Middle frontal gyrus (tissue), 1 donor: ENCODE results near the gene PPP2R5C.
A peak's percentile ranks its signal among the peaks of the same experiment; 100 is the strongest.

ENCODE experiments used
- DNase-seq: peaks from one replicate; pipeline ENCODE4 v3.0.0-alpha.2; 2015; ENCODE audit warnings: low spot score; ENCODE audit errors: extremely low spot score

The PPP2R5C gene

DNA sequence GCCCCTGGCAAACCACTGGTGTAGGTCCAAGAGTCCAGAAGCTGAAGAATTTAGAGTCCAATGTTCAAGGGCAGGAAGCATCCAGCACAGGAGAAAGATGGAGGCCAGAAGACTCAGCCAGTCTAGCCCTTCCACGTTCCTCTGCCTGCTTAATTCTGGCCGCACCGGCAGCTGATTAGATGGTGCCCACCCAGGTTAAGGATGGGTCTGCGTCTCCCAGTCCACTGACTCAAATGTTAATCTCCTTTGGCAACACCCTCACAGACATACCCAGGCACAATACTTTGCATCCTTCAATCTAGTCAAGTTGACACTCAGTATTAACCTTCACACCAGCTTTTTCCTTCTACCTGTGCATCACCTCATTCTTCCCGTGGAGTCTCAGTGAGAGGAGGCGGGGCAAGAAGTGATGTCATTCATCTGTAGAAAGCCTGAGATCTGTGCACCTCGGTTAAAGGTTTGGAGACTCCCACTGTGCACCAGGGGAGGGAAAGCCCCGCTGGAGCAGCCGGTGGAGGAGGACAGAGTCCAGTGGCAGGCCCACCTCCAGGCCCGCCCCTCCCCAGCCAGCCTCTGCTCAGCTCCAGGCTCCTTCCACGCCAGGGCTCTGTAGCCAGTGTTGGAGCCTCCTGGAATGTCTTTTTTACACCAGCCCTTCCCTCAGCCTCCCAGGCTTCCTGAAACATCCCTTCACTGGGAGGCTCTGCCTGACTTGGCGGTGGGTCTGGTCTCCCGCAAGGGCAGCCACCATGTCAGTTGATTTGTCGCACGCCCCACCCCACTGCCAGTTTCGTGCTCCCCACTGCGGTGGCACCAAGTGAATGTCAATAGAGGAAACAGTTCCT is 122.8 kb downstream of the PPP2R5C start:
- no peak for DNase-seq

DNA sequence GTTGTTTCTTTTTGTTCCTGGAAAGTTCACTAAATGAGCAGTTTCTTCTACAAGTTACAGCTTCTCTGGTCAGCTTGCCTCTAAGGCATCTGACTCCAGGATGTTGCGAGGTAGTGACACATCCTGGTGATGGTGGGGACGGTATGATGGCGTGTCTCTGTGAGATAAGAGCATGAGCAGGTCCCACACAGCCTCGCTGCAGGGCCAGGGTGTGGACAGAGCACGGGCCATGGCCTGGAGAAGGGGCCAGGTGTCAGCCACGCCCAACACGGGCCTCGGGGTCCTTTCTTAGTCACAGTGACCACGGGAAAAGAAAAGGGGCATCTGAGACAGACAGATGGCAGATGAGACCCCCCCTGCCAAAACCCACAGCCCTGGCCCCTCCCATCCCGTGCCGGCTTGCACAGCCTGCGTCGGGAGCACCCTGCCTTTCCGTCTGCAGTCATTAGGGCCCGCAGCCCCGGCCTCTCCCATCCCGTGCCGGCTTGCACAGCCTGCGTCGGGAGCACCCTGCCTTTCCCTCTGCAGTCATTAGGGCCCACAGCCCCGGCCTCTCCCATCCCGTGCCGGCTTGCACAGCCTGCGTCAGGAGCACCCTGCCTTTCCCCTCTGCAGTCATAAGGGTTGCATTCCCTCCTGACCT is 123.5 kb downstream of the PPP2R5C start:
- no peak for DNase-seq

DNA sequence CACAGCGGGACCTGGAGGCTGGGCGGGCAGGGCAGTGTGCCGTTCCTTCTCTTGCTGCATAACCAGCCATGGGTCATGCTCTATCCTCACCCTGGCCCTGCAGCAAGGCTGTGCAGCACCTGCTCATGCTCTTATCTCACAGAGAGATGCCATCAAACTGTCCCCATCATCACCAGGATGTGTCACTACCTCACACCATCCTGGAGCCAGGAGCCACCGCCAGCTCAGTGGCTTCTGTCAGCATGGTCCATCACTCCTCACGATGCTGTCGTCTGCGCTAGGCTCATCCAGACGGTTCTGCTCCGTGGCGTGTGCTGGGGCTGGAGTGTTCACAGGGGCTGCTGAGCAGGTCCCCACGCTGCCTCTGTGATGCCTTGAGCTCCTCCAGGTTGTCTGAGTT is 125.7 kb downstream of the PPP2R5C start:
- DNase-seq: no peak

DNA sequence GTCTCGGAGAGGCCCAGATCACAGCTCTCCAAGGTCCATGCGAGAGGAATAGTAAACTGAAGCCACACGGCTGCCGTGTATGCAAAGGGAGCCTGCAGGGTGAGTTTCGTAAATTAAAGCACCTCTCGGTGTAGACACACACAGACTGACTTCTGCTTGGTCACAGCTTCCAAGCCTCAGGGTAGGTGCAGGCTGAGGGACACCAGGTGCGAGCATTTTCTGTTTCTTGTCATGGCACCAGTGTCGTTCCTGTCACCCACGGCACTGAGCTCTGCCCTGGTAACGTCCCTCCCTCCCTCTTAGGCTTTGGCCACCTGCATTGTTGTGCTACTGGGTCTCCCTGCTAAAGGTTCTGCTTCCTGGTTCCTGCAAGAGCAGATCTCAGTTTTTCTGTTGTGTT is 126.7 kb downstream of the PPP2R5C start:
- DNase-seq: no peak

DNA sequence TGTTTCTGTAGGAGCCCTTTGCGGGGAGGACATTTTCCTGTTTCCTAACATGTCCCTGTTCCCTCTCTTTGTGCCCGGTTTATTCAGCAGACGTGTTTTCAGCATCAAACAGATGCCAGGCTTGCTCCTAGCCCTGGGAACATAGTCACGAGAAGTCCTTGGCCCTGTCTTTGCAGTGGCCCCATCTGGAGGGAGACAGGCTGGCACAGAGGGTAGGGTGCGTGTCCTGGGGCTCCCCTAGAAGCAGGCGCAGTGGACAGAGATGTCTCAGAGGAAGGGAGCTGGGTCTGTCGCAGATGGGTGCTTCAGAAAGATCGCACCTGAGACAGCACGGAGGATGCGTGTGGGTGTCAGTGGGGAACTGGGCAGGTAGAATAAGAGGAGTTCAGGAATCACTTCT is 127.9 kb downstream of the PPP2R5C start:
- no peak for DNase-seq

DNA sequence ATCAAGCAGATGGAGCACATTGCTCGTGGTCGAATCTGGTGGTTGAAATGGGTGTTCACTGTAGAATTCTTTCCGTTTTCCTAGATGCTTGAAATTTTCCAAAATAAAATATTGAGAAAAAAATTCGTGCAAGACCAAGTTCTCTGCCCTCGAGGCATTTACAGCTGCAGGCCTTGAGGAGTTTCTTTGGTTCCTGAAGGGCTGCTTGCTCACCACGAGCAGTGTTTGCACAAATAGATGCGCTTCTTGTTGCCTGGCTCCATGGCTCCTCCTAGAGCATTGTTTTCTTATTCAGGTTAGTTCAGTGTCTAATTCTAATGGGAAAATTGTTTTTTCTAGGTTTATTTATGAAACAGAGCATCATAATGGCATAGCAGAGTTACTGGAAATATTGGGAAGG is 128.4 kb downstream of the PPP2R5C start:
- DNase-seq: no peak

DNA sequence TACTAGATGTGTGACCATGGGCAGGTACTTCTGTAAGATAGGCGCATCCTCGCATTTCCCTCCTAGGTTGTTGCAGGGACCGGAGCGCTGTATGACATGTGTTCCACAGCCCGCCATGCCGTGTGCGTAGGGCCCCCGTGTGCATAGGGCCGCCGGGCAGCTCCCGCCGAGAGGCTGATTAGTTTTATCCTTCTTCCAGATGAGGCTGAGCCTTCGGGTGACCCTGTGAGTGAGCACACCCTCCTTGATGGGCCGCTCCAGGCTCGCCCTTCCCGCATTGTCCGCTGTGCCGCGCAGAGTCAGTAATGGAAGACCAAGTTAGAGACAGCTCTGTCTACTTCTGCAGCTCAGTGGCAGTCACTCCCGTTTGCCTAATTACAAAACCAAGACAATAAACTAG is 130.0 kb downstream of the PPP2R5C start:
- no peak for DNase-seq

DNA sequence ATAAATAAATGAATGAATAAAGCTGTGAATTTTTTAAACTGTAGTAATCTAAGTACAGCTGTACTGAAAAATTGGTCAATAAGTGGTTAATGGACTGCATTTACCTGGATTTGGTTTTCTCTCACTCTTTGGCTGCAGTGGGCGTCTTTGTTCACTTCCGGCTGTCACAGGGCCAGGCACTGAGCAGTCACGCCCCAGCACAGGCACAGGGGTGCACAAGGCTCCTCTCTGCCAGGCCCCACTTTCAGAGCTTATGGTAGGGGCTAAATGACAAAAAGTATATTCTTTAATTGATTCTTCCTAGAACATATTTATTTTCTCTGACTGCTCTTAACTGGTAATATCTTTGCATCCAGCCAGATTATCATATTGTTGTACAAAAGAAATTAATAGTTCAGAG is 132.2 kb downstream of the PPP2R5C start:
- DNase-seq: no peak

DNA sequence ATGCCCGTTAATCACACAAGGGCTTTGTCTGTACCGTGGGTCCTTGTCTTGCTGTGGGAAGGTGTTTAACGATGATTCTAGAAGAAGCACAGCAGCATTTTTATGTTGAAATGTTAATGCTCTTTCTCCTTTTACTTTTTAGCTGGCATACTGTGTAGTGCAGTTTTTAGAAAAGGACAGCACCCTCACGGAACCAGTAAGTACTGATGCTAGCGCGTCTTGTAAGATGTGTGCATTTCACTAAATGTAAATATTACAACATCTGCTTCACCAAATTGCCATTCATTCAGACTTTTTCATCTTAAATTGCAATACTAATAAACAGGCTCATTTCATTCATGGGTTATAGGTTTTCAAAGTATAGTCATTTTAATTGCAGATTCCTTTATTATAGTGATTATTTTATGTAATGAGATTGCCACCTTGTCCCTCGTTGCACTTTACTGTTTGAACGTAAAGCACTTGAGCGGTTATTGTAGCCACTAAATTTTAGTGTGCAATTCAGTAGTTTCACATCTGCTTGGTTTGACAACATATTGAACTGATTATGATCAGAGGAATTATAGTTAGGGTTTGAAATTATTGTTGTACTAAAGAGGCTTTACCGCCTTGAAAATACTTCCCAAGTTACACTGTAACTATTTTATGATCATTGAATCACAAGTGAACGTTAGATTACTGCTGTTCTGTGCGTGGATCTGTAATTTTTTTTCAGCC is 133.0 kb downstream of the PPP2R5C start:
- DNase-seq: no peak

DNA sequence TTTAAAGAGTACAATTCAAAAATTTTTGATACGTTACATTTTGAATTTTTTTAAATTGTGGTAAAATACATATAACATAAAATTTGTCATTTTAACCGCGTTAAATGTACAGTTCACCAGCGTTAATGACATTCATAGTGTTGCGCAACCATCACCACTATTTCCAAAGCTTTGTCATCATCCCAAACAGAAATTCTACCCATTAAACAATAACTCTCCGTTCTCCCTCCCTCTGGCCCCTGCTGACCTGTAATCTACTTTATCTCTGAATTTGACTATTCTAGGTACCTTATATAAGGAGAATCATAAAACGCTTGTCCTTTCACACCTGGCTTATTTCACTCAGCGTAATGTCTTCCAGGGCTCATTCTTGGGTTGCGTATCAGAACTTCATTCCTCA is 133.7 kb downstream of the PPP2R5C start:
- DNase-seq: no peak

DNA sequence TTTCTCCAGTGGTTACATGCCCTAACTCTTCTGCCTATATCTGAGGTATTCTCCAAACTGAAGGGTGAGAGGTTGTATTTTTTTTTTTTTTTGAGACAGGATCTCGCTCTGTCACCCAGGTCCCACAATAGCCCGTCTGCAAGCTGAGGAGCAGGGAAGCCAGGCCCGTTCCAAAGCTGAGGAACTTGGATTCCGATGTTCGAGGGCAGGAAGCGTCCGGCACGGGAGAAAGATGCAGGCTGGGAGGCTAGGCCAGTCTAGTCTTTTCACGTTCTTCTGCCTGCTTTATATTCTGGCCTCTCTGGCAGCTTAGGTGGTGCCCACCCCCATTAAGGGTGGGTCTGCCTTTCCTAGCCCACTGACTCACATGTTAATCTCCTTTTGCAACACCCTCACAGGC is 135.8 kb downstream of the PPP2R5C start:
- DNase-seq: no peak

DNA sequence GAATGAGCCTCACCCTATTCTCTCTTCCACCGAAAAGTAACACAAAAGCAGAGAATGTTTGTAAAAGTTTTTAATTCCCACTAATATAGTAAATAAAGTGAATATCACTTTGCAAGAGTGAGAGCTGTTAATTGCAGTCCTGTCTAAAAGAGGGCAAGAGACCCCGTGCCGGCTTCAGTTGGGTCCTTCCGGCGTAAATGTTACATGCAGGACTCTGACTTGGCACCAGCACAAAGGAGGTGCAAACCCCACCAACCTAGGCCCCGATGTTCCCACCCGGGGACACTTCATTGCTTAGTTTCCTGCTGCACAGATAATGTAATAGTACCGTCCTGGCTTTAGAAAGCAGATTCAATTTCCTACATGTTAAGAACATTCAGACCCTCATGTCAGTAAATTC is 136.9 kb downstream of the PPP2R5C start:
- no peak for DNase-seq

DNA sequence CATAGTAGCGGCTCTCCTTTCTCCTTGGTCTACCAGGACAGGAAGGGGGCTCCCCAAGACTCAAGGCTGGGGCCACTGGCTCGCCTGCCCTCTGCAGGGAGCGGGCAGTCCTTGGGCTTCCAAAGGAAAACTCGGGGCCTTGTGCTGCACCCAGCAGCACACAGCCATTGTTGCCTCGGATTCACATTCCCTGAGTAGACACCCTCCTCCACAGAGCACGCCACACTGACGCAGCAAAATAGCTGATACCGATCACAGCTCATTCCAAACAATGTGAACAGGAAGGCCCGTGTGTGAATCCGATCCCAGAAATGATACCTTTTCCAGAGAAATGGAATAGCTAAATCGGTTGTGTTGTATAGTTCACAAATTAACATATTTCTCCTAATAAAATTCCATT is 137.8 kb downstream of the PPP2R5C start:
- no peak for DNase-seq

DNA sequence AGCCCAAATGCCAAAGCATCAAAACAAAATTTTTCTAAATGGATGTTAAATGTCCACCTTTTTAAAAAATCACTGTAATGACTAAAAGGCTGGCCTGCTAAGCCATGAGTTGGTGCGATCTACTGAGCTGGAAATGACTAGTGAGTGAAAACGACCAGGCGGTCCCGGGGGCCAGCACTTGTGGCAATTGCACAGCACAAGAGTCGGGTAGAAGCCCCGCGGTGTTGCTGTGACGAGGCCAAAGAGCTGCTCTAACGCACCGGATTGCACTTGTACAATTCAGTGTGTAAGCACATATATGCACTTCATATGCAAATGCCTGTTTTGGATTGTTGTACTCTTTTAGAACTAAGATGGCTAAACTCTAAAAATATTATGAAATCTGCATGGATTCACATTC is 138.7 kb downstream of the PPP2R5C start:
- no peak for DNase-seq

DNA sequence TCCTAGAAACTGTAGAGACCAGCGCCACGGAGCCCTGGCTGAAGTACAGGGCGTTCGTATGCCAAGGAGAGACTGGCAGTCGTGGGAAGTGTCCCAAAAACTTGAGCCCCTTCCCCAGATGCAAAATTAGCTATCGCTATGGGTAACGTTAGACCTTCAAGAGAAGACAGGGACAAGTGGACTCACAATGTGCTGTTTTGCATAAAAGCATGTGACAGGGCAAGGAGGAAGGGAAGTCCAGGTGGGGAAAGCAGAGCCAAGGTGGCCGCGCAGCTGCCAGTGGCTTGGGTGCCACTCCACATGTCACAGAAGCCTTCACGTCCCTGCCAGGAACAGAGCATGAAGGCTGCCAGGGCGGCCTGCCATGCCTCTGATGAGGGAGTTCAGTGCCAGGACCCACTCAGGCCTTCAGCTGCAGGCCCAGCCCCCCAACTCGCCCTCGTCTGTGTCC is 141.6 kb downstream of the PPP2R5C start:
- DNase-seq: peak; percentile 34

DNA sequence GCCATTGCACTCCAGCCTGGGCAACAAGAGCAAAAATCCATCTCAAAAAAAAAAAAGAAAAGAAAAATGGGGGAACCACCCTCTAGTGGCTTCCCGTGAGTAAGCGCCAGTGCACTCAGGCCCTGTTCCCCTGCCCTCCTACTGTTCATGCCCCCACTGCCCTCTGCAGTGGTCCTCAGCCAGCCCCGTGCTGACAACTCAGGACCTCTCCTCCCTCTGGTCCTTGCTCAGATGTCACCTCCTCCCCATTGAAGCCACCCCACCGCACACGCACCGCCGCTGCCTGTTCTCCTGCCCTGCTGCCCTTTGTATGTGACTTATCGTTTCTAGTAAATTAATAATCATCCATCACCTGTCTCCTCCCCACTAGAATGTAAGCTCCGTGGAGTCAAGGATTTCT is 144.1 kb downstream of the PPP2R5C start:
- DNase-seq: no peak

DNA sequence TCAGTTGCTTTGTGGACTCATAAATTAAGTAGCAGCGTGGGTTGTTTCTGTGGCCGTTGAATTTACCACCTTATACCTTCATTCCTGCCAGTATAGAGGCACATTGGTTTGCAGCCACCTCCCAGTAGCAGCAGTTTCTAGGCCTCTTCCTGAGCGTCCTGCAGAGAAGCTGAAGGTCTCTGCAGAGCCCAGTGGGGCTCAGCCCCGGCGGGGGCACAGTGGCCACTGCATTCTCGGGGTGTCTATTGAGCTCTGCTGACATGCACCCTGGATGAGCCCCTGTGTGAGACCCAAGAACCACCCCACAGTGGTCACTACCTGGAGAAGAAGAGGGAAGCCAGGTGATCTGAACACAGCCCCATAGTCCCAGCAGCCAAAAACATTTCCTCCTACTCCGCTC is 145.1 kb downstream of the PPP2R5C start:
- DNase-seq: no peak

DNA sequence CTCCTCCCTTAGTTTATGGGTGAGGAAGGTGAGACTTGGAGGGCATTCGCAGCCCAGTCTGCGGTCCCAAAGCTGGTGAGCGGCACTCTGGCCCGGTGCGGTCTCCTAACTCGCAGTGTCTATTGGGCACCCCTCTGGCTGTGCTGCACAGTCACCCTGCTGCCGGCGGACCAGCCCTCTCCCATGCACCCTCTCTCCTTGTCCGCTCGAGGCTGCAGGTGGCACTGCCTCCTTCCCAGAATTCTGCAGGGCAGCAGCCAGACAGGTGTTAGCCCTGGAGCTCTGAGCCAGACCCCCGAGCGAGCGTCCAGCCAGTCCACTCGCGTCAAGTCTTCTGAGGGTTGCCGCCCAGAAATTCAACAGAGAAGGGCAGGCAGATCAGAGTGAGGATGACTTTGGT is 146.1 kb downstream of the PPP2R5C start:
- DNase-seq: no peak

DNA sequence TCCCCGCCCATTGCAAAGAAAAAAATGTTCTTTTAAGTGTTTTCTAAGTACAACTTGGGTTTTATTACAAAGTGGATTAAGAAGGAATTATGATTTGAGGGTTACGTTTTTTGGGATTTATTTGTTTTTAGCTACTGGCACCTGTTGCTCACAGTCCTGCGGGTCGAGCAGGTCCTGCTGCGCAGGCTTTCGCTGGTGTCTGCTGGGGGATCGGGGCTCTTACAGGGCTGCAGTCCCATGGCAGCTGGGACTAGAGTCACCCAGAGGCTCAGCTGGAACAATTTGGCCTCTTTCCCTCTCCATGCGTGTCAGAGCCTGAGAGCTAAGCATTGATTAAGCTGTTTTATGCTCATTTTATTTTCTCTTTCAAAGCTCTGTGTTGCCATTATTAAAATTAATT is 147.3 kb downstream of the PPP2R5C start:
- no peak for DNase-seq

DNA sequence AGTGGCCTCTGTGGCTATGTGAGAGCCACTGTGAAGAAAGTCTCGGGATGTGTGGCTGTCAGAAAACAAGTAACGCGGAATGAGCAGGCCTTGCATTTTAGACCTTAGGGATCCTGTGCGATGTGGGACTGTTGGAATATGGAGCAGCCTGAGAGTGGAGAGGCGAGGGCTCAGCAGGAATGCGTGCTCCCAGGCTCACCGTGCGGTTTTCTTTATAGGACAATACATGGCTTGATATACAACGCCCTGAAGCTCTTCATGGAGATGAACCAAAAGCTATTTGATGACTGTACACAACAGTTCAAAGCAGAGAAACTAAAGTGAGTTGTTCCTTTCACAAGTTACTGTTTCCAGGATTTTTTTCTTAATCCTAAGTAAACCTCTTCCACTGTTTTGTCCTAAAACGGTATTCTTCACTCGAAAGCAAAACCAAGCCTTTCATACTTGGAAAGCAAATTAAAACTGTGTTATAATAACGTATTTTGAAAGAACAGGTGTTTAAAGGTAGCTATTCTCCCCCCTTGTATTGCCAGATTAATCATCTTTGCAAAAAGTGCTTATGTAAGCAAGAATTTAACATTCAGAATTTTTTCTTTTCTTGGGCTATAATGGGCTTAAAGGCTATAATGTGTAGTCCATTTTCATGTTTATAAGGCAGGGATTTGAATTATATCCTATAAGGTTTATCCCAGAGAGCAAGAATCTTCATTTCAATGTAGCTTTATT is 148.0 kb downstream of the PPP2R5C start:
- DNase-seq: no peak

DNA sequence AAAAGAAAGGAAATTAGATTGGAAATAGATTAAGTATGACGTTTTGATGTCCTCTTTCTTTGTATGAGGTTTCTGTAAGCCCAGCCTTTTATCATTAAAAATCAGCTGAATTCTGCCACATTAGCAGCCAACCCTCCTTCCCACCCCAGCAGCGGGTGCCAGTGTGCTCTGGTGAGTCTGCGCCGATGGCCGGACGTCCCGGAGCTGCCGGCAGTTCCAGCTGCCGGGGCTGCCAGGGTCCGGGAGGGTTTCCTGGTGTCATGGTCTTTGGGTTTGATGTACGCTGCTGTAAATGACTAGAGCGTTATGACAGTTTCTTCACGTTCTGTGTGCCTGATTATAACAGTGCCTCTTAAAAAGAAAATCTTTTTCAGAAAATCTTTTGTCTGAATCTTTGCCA is 151.3 kb downstream of the PPP2R5C start:
- DNase-seq: no peak

DNA sequence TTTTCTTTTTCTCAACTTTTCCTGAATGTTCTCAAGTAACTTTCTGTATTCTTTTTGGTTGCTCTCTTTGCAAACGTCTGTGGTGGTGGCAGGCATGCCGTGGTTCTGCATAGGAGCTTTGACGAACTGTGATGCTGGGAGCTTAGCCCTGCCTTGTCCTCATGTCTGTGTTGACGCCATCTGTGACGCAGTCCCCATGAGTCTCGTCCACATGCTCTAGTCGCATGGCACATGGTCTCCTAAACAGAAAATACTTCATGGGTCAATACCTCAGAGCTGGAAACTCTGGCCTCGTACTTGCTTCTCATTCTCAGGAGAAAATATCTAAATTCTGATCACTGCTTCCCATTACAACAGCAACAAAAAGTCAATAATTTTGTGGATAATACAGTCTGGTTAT is 152.6 kb downstream of the PPP2R5C start:
- DNase-seq: no peak
